Skeletal muscle tissue (tissue), 4 donors: Measurements from ENCODE around the gene VPS51. TPM values are rescaled to one million over a fixed set of nuclear protein-coding genes. Genes with fewer than 3 reads are reported as not detected.

Experiments used
- H3K27ac ChIP-seq: one replicate; pipeline ENCODE4 v1.7.0; 2013; ENCODE audit warnings: mild to moderate bottlenecking, low read depth, low read length, inconsistent platforms
- H3K27me3 ChIP-seq, 3 donors: one replicate each; pipeline ENCODE4 v1.7.0; 2013; ENCODE audit warnings: low read length in 3 of 3; ENCODE audit not compliant: control insufficient read depth in 3 of 3, insufficient read depth in 3 of 3
- H3K36me3 ChIP-seq, 3 donors: one replicate each; pipeline ENCODE4 v1.7.0; 2013; ENCODE audit warnings: low read length in 3 of 3; ENCODE audit not compliant: control insufficient read depth in 3 of 3, insufficient read depth in 3 of 3
- H3K4me1 ChIP-seq, 3 donors: one replicate each; pipeline ENCODE4 v1.7.0; 2013; ENCODE audit warnings: low read length in 3 of 3, mild to moderate bottlenecking in 3 of 3; ENCODE audit not compliant: control insufficient read depth in 3 of 3, insufficient read depth in 3 of 3
- H3K4me3 ChIP-seq, 3 donors: one replicate each; pipeline ENCODE4 v1.7.0; 2013; ENCODE audit warnings: low read length in 3 of 3
- H3K9ac ChIP-seq, 3 donors: one replicate each; pipeline ENCODE4 v1.7.0; 2013; ENCODE audit warnings: low read length in 3 of 3, mild to moderate bottlenecking in 3 of 3, moderate library complexity in 2 of 3, low read depth in 1 of 3
- H3K9me3 ChIP-seq, 3 donors: one replicate each; pipeline ENCODE4 v1.7.0; 2013; ENCODE audit warnings: low read length in 3 of 3; ENCODE audit not compliant: control insufficient read depth in 3 of 3
- total RNA-seq: library from RNA; depleted of rRNA; stranded (reverse); fragments of >200 nt; gene quantifications from one replicate; pipeline ENCODE4 v1.2.3, GENCODE V29; 2014
- donor health status: Osteomylitis.

VPS51 gene
- total RNA-seq, 1 donor from 2014 or later: 166 TPM

- Histone ChIP-seq H3K36me3 (peaks cover 31 to 37% (median 32%) of the 10 kb centered on the region in 3 donors), H3K9ac (no peak overlapping the region), H3K9me3 (no peaks in the 10 kb centered on the region), H3K4me3 (no peak overlapping the region), H3K4me1 (peaks cover 20 to 23% (median 21%) of the 10 kb centered on the region in 3 donors), H3K27me3 (no peaks in the 10 kb centered on the region), H3K27ac (no peak overlapping the region)
Measured at GRCh38 chr11:65086809-65087208, 9.2 kb upstream of the VPS51 start.

- H3K27me3 ChIP-seq: no peaks in the 10 kb centered on the region
- H3K9me3 ChIP-seq: no peaks in the 10 kb centered on the region
- no peak overlapping the region for H3K27ac ChIP-seq
- peaks cover 20 to 23% (median 21%) of the 10 kb centered on the region in 3 donors for H3K4me1 ChIP-seq
- no peak overlapping the region for H3K4me3 ChIP-seq
- peaks cover 31 to 37% (median 32%) of the 10 kb centered on the region in 3 donors for H3K36me3 ChIP-seq
- no peak overlapping the region for H3K9ac ChIP-seq
Measured at GRCh38 chr11:65087216-65087615, 8.8 kb upstream of the VPS51 start.

- Histone ChIP-seq H3K36me3 (peaks cover 31 to 37% (median 32%) of the 10 kb centered on the region in 3 donors), H3K4me3 (no peak overlapping the region), H3K9me3 (no peaks in the 10 kb centered on the region), H3K9ac (no peak overlapping the region), H3K27me3 (no peaks in the 10 kb centered on the region), H3K4me1 (peaks cover 20 to 23% (median 21%) of the 10 kb centered on the region in 3 donors), H3K27ac (no peak overlapping the region)
Measured at GRCh38 chr11:65087827-65088226, 8.2 kb upstream of the VPS51 start.

- Histone ChIP-seq H3K9me3 (no peaks in the 10 kb centered on the region), H3K27me3 (no peaks in the 10 kb centered on the region), H3K27ac (no peak overlapping the region), H3K4me1 (peaks cover 9 to 12% (median 11%) of the 10 kb centered on the region in 3 donors), H3K36me3 (peaks cover 31 to 37% (median 32%) of the 10 kb centered on the region in 3 donors), H3K4me3 (no peak overlapping the region), H3K9ac (no peak overlapping the region)
Measured at GRCh38 chr11:65089621-65090020, 6.4 kb upstream of the VPS51 start.

GRCh38 chr11:65090628-65091027, 5.4 kb upstream of the VPS51 start:
- H3K9ac ChIP-seq: no peak overlapping the region
- no peaks in the 10 kb centered on the region for H3K9me3 ChIP-seq
- peaks cover 1 to 4% (median 2%) of the 10 kb centered on the region in 3 donors for H3K4me1 ChIP-seq
- no peaks in the 10 kb centered on the region for H3K27me3 ChIP-seq
- no peak overlapping the region for H3K27ac ChIP-seq
- H3K36me3 ChIP-seq: peaks cover 24 to 32% (median 29%) of the 10 kb centered on the region in 3 donors
- no peak overlapping the region for H3K4me3 ChIP-seq

GRCh38 chr11:65095427-65095826, 587 bp upstream of the VPS51 start:
- peaks cover 0 to 6% (median 4%) of the 10 kb centered on the region in 3 donors for H3K36me3 ChIP-seq
- H3K9me3 ChIP-seq: no peaks in the 10 kb centered on the region
- H3K4me1 ChIP-seq: peaks cover 12 to 27% (median 19%) of the 10 kb centered on the region in 3 donors
- H3K27me3 ChIP-seq: no peaks in the 10 kb centered on the region
- H3K9ac ChIP-seq: peak overlapping the region in 2 of 3 donors; percentile 75 to 88
- H3K27ac ChIP-seq: peak overlapping the region; percentile 88
- H3K4me3 ChIP-seq: peak overlapping the region; percentile 88 to 94 (median 90)

GRCh38 chr11:65096926-65097325, 912 bp downstream of the VPS51 start:
- Histone ChIP-seq H3K9ac (peak overlapping the region; percentile 77 to 88 (median 87)), H3K9me3 (no peaks in the 10 kb centered on the region), H3K36me3 (peaks cover 0 to 6% (median 4%) of the 10 kb centered on the region in 3 donors), H3K27ac (peak overlapping the region; percentile 88), H3K4me3 (peak overlapping the region; percentile 88 to 94 (median 90)), H3K27me3 (no peaks in the 10 kb centered on the region), H3K4me1 (peaks cover 12 to 28% (median 26%) of the 10 kb centered on the region in 3 donors)

GRCh38 chr11:65100674-65101350, 4.8 kb downstream of the VPS51 start:
- Histone ChIP-seq H3K4me1 (peaks cover 17 to 44% (median 44%) of the 10 kb centered on the region in 3 donors), H3K9ac (no peak overlapping the region), H3K36me3 (peaks cover 4 to 10% (median 6%) of the 10 kb centered on the region in 3 donors), H3K9me3 (no peaks in the 10 kb centered on the region), H3K27me3 (no peaks in the 10 kb centered on the region), H3K27ac (no peak overlapping the region), H3K4me3 (no peak overlapping the region)

- H3K4me3 ChIP-seq: no peak overlapping the region
- H3K27ac ChIP-seq: peak overlapping the region; percentile 64
- H3K4me1 ChIP-seq: peaks cover 11 to 37% (median 36%) of the 10 kb centered on the region in 3 donors
- H3K9me3 ChIP-seq: no peaks in the 10 kb centered on the region
- peak overlapping the region in 2 of 3 donors; percentile 30 to 42 for H3K9ac ChIP-seq
- H3K36me3 ChIP-seq: peaks cover 4 to 10% (median 6%) of the 10 kb centered on the region in 3 donors
- H3K27me3 ChIP-seq: no peaks in the 10 kb centered on the region
Measured at GRCh38 chr11:65102142-65103095, 6.4 kb downstream of the VPS51 start.
